ENCODE results near the gene SAT2. TPM values are rescaled to one million over a fixed set of nuclear protein-coding genes. Genes with fewer than 3 reads are reported as not detected.
A peak's percentile ranks its signal among the peaks of the same experiment; 100 is the strongest.

SAT2 gene
- total RNA-seq (2014; rRNA removed; shearing (Covaris generic)) (52.7 and 56.7 TPM in 2 replicates), polyA plus RNA-seq (2016; fragmentation: Nextera tagmentation; extraction: Ambion mirVana) (69.4 and 74.4 TPM in 2 replicates)
- long read RNA-seq, transcript SAT2-208 (5 exons, 640 nt) = minor isoform, 9 of 59 reads
- long read RNA-seq, transcript SAT2-202 (6 exons, 974 nt) = minor isoform, 12 of 59 reads
- long read RNA-seq, transcript SAT2-213 (5 exons, 582 nt) = major isoform, 18 of 59 reads
- long read RNA-seq, transcript SAT2-201 (6 exons, 946 nt) = minor isoform, 11 of 59 reads
- long read RNA-seq, partial matches to known transcripts = 1 of 59 reads
- long read RNA-seq, other reads (novel, unspliced or antisense) = 5 of 59 reads

DNA sequence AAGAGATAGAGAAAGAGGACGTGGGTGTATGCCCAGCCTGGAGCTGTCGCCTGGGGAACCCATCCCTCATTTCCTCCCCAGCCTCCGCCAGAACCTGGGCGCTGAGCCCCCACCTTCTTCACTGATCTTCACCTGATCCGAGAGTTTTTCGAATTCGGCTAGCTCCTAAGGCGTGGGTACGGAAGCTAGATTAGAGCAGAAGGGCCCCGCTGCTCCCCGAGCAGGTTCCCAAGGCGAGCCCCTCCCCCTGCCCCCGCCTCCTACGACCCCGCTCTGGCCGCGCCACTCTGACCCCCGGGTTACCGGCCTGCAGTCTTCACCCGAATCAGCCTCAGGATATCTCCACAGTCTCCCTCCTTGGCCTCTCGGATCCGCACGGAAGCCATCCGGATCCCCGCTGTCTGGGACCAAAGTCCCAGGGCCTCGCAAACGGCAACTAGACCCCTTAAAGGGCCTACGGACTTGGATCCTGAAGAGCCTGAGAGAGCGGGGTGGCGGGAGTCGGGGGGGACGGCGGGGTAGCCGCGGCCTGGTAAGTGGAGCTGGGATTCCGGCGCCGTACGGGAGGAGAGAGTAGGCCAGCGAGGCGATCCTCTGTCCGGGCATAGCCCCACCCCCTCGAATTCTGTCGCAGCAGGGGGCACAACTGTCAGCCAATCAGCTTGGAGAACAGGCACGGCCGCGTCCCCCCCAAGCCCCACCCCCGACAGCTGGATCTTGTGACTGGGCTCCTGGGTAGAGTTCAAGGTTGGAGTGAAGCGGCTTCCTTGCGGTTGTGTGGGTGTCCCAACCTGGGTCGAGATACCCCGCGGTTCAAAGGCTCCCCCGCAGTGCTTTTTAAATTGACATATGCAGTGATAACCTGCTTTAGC lies at the start of gene SAT2:
Gene SAT2, minus strand, starts transcription at position 572 of the 872 bp plus-strand sequence. Its CDS starts 186 bp downstream, at position 386.
- Histone ChIP-seq H3K27ac (ENCODE audit: low read depth) (peak within 1 kb of the TSS; percentile 99), H3K4me1 (ENCODE audit: insufficient read depth) (peaks cover 7% of the 10 kb centered on the region), H3K4me2 (peak within 1 kb of the TSS; percentile 90), H3K4me3 (peak within 1 kb of the TSS; percentile 97), H3K9me2 (ENCODE audit: insufficient read depth) (no peaks in the 10 kb centered on the region), H3K79me2 (replicated peaks; ENCODE audit: insufficient read depth) (peaks cover 4% of the 10 kb centered on the region; the same call in 1 of the 2 replicates), H3K36me3 (ENCODE audit: insufficient read depth) (no peaks in the 10 kb centered on the region), H4K20me1 (replicated peaks; ENCODE audit: insufficient read depth) (no peaks in the 10 kb centered on the region), H3K27me3 (ENCODE audit: insufficient read depth) (no peaks in the 10 kb centered on the region), H3F3A (replicated peaks; ENCODE audit: low read depth) (peaks cover 16% of the 10 kb centered on the region; the same call in 1 of the 2 replicates), H2AFZ (peak within 1 kb of the TSS; percentile 97; the same call in 1 of the 2 replicates)
- Mint-ChIP-seq H3K27me3 (ENCODE audit: insufficient read depth, low read depth, poor library complexity) (peaks cover 13% of the 10 kb centered on the region), H3K27ac (peak within 1 kb of the TSS; percentile 93), H3K36me3 (ENCODE audit: low read depth) (peaks cover 13% of the 10 kb centered on the region; the same call in 2 of the 3 replicates), H3K4me3 (peak within 1 kb of the TSS; percentile 90), H3K9me3 (no peaks in the 10 kb centered on the region), H3K4me1 (peaks cover 11% of the 10 kb centered on the region)
- ATAC-seq = peak; percentile 89
- TF ChIP-seq, protein P1, sequence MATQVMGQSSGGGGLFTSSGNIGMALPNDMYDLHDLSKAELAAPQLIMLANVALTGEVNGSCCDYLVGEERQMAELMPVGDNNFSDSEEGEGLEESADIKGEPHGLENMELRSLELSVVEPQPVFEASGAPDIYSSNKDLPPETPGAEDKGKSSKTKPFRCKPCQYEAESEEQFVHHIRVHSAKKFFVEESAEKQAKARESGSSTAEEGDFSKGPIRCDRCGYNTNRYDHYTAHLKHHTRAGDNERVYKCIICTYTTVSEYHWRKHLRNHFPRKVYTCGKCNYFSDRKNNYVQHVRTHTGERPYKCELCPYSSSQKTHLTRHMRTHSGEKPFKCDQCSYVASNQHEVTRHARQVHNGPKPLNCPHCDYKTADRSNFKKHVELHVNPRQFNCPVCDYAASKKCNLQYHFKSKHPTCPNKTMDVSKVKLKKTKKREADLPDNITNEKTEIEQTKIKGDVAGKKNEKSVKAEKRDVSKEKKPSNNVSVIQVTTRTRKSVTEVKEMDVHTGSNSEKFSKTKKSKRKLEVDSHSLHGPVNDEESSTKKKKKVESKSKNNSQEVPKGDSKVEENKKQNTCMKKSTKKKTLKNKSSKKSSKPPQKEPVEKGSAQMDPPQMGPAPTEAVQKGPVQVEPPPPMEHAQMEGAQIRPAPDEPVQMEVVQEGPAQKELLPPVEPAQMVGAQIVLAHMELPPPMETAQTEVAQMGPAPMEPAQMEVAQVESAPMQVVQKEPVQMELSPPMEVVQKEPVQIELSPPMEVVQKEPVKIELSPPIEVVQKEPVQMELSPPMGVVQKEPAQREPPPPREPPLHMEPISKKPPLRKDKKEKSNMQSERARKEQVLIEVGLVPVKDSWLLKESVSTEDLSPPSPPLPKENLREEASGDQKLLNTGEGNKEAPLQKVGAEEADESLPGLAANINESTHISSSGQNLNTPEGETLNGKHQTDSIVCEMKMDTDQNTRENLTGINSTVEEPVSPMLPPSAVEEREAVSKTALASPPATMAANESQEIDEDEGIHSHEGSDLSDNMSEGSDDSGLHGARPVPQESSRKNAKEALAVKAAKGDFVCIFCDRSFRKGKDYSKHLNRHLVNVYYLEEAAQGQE (IDR thresholded peaks at IDR 0.05; ENCODE audit: unreplicated experiment) = no peak
- TF ChIP-seq EZH2phosphoT487 (IDR thresholded peaks at IDR 0.05; ENCODE audit: unreplicated experiment) (no peak), ZNF114 (CRISPR knock-in tag; IDR thresholded peaks at IDR 0.05) (no peak), POLR2AphosphoS5 (IDR thresholded peaks at IDR 0.05; ENCODE audit: low read depth) (peak; percentile 82), EZH2 (IDR thresholded peaks at IDR 0.05; ENCODE audit: low read depth, unreplicated experiment) (no peak), CREB1 (CRISPR knock-in tag; IDR thresholded peaks at IDR 0.05; ENCODE audit: low read depth) (peak; percentile 24; the same call in 1 of the 2 replicates)
- TF ChIP-seq, protein P2, sequence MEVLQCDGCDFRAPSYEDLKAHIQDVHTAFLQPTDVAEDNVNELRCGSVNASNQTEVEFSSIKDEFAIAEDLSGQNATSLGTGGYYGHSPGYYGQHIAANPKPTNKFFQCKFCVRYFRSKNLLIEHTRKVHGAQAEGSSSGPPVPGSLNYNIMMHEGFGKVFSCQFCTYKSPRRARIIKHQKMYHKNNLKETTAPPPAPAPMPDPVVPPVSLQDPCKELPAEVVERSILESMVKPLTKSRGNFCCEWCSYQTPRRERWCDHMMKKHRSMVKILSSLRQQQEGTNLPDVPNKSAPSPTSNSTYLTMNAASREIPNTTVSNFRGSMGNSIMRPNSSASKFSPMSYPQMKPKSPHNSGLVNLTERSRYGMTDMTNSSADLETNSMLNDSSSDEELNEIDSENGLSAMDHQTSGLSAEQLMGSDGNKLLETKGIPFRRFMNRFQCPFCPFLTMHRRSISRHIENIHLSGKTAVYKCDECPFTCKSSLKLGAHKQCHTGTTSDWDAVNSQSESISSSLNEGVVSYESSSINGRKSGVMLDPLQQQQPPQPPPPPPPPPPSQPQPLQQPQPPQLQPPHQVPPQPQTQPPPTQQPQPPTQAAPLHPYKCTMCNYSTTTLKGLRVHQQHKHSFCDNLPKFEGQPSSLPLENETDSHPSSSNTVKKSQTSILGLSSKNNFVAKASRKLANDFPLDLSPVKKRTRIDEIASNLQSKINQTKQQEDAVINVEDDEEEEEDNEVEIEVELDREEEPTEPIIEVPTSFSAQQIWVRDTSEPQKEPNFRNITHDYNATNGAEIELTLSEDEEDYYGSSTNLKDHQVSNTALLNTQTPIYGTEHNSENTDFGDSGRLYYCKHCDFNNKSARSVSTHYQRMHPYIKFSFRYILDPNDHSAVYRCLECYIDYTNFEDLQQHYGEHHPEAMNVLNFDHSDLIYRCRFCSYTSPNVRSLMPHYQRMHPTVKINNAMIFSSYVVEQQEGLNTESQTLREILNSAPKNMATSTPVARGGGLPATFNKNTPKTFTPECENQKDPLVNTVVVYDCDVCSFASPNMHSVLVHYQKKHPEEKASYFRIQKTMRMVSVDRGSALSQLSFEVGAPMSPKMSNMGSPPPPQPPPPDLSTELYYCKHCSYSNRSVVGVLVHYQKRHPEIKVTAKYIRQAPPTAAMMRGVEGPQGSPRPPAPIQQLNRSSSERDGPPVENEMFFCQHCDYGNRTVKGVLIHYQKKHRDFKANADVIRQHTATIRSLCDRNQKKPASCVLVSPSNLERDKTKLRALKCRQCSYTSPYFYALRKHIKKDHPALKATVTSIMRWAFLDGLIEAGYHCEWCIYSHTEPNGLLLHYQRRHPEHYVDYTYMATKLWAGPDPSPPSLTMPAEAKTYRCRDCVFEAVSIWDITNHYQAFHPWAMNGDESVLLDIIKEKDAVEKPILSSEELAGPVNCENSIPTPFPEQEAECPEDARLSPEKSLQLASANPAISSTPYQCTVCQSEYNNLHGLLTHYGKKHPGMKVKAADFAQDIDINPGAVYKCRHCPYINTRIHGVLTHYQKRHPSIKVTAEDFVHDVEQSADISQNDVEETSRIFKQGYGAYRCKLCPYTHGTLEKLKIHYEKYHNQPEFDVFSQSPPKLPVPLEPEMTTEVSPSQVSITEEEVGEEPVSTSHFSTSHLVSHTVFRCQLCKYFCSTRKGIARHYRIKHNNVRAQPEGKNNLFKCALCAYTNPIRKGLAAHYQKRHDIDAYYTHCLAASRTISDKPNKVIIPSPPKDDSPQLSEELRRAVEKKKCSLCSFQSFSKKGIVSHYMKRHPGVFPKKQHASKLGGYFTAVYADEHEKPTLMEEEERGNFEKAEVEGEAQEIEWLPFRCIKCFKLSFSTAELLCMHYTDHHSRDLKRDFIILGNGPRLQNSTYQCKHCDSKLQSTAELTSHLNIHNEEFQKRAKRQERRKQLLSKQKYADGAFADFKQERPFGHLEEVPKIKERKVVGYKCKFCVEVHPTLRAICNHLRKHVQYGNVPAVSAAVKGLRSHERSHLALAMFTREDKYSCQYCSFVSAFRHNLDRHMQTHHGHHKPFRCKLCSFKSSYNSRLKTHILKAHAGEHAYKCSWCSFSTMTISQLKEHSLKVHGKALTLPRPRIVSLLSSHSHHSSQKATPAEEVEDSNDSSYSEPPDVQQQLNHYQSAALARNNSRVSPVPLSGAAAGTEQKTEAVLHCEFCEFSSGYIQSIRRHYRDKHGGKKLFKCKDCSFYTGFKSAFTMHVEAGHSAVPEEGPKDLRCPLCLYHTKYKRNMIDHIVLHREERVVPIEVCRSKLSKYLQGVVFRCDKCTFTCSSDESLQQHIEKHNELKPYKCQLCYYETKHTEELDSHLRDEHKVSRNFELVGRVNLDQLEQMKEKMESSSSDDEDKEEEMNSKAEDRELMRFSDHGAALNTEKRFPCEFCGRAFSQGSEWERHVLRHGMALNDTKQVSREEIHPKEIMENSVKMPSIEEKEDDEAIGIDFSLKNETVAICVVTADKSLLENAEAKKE (CRISPR knock-in tag; IDR thresholded peaks at IDR 0.05) = no peak
- peak; percentile 96 for DNase-seq (ENCODE audit: low spot score)

Data from GM23338 (cell line).